Measurements from ENCODE around the gene ZNF662. TPM values are rescaled to one million over a fixed set of nuclear protein-coding genes. Genes with fewer than 3 reads are reported as not detected.

ZNF662 gene
- total RNA-seq, 4 donors from 2014 or later: 2.2 to 6.0 (median 4.9) TPM

DNA sequence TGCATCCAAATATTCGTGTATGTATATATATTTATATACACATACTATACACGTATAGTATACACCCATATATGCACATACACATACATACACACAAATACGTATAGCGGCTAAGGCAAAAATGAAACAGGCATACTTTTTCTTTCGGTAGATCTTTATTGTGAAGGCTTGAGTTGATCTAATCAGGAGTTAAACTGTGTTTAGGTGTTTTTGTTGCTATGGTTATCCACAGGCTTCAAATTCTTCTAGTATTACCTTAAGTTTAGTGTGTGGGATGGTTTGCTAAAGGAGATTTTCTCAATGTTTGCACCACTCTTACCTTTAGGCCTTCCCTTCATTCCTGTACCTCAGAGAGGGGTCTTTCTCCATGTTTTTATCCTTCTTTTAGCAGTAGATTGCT lies 28.2 kb downstream of the ZNF662 start:
- H3K27me3 ChIP-seq: no peaks in the 10 kb centered on the region
- in situ Hi-C loops (cut with MboI; ENCODE audit: low pct_ligation_motif_present in 1 of 4, low pct_unique_long_range_greater_than_20kb in 1 of 4, low sequenced_read_pairs in 3 of 4): no loop called here
- H3K36me3 ChIP-seq: no peaks in the 10 kb centered on the region
- H3K27ac ChIP-seq: no peak overlapping the region
- H3K4me3 ChIP-seq: no peak overlapping the region
- no peak for TF ChIP-seq EP300 (IDR thresholded peaks at IDR 0.05; ENCODE audit: low read depth)
- TF ChIP-seq POLR2AphosphoS5 (IDR thresholded peaks at IDR 0.05): no peak
- TF ChIP-seq POLR2A (IDR thresholded peaks at IDR 0.05): no peak
- DNase-seq: no peak
- intact Hi-C loops (cut with DNase I; ENCODE audit: low total_unique reads): no loop called here
- WGBS, 2 donors (ENCODE audit: low coverage in 1 of 2): 85 to 98% methylated on average over 5 of the region's 5 CpGs
- no peaks in the 10 kb centered on the region for H3K9me3 ChIP-seq
- H3K4me1 ChIP-seq: no peaks in the 10 kb centered on the region

GRCh38 chr3:42934910-42935309 lies 29.0 kb downstream of the ZNF662 start:
- Histone ChIP-seq H3K36me3 (no peaks in the 10 kb centered on the region), H3K27me3 (no peaks in the 10 kb centered on the region), H3K4me3 (no peak overlapping the region), H3K9me3 (no peaks in the 10 kb centered on the region), H3K27ac (no peak overlapping the region), H3K4me1 (no peaks in the 10 kb centered on the region)
- in situ Hi-C loops (cut with MboI; ENCODE audit: low pct_ligation_motif_present in 1 of 4, low pct_unique_long_range_greater_than_20kb in 1 of 4, low sequenced_read_pairs in 3 of 4) (no loop called here), intact Hi-C loops (cut with DNase I; ENCODE audit: low total_unique reads) (no loop called here)
- DNase-seq: no peak
- TF ChIP-seq, protein P1, sequence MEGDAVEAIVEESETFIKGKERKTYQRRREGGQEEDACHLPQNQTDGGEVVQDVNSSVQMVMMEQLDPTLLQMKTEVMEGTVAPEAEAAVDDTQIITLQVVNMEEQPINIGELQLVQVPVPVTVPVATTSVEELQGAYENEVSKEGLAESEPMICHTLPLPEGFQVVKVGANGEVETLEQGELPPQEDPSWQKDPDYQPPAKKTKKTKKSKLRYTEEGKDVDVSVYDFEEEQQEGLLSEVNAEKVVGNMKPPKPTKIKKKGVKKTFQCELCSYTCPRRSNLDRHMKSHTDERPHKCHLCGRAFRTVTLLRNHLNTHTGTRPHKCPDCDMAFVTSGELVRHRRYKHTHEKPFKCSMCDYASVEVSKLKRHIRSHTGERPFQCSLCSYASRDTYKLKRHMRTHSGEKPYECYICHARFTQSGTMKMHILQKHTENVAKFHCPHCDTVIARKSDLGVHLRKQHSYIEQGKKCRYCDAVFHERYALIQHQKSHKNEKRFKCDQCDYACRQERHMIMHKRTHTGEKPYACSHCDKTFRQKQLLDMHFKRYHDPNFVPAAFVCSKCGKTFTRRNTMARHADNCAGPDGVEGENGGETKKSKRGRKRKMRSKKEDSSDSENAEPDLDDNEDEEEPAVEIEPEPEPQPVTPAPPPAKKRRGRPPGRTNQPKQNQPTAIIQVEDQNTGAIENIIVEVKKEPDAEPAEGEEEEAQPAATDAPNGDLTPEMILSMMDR (IDR thresholded peaks at IDR 0.05): no peak
- no peak for TF ChIP-seq EP300 (IDR thresholded peaks at IDR 0.05; ENCODE audit: low read depth)
- TF ChIP-seq POLR2AphosphoS5 (IDR thresholded peaks at IDR 0.05): no peak
- no peak for TF ChIP-seq POLR2A (IDR thresholded peaks at IDR 0.05)
- WGBS, 2 donors (ENCODE audit: low coverage in 1 of 2): 47 to 59% methylated on average over 2 of the region's 2 CpGs

- no peaks in the 10 kb centered on the region for H3K9me3 ChIP-seq
- no peaks in the 10 kb centered on the region for H3K27me3 ChIP-seq
- WGBS, 2 donors (ENCODE audit: low coverage in 1 of 2): 82% methylated on average over 1 of the region's 1 CpG; no CpG with 5 or more reads in 1 of the 2 donors
- H3K36me3 ChIP-seq: no peaks in the 10 kb centered on the region
- H3K4me1 ChIP-seq: no peaks in the 10 kb centered on the region
- H3K4me3 ChIP-seq: no peak overlapping the region
- in situ Hi-C loops (cut with MboI; ENCODE audit: low pct_ligation_motif_present in 1 of 4, low pct_unique_long_range_greater_than_20kb in 1 of 4, low sequenced_read_pairs in 3 of 4): no loop called here
- DNase-seq: no peak
- intact Hi-C loops (cut with DNase I; ENCODE audit: low total_unique reads): no loop called here
- no peak for TF ChIP-seq POLR2A (IDR thresholded peaks at IDR 0.05)
- no peak for TF ChIP-seq POLR2AphosphoS5 (IDR thresholded peaks at IDR 0.05)
- TF ChIP-seq, protein P1 (IDR thresholded peaks at IDR 0.05): no peak
- no peak for TF ChIP-seq EP300 (IDR thresholded peaks at IDR 0.05; ENCODE audit: low read depth)
- H3K27ac ChIP-seq: no peak overlapping the region
Measured at GRCh38 chr3:42935472-42935871, 29.5 kb downstream of the ZNF662 start.

- intact Hi-C loops (cut with DNase I; ENCODE audit: low total_unique reads) (no loop called here), in situ Hi-C loops (cut with MboI; ENCODE audit: low pct_ligation_motif_present in 1 of 4, low pct_unique_long_range_greater_than_20kb in 1 of 4, low sequenced_read_pairs in 3 of 4) (no loop called here)
- DNase-seq: peak; percentile 14
- no peaks in the 10 kb centered on the region for H3K9me3 ChIP-seq
- peak overlapping the region in 1 of 4 donors; percentile 22 for H3K27ac ChIP-seq
- H3K4me3 ChIP-seq: peak overlapping the region in 2 of 4 donors; percentile 11 to 20
- WGBS, 2 donors (ENCODE audit: low coverage in 1 of 2): 73 to 81% methylated on average over 14 to 43 of the region's 43 CpGs
- H3K36me3 ChIP-seq: no peaks in the 10 kb centered on the region
- H3K27me3 ChIP-seq: no peaks in the 10 kb centered on the region
- TF ChIP-seq POLR2AphosphoS5 (IDR thresholded peaks at IDR 0.05) (no peak), POLR2A (IDR thresholded peaks at IDR 0.05) (no peak), EP300 (IDR thresholded peaks at IDR 0.05; ENCODE audit: low read depth) (no peak)
- TF ChIP-seq, protein P1 (IDR thresholded peaks at IDR 0.05): no peak
- H3K4me1 ChIP-seq: no peaks in the 10 kb centered on the region
Measured at GRCh38 chr3:42936157-42936981, 30.4 kb downstream of the ZNF662 start.

Data from transverse colon (tissue), 4 donors.